Adrenal gland (tissue), 5 donors: ENCODE results near the gene SNN.

Source experiments
- CTCF ChIP-seq, 6 experiments: fragments of 450-650 bp in 4 of 6; fragments of 200-600 bp in 2 of 6; sonication (generic) in 1 of 6; IDR thresholded peaks; 1 replicate in 5 of 6; 2 replicates in 1 of 6; pipeline versions ENCODE4 v1.5.1 to v1.8.0; 2016 to 2021; ENCODE audit warnings: antibody characterized with exemption in 6 of 6, mild to moderate bottlenecking in 2 of 6, moderate library complexity in 1 of 6
- POLR2A ChIP-seq, 2 donors: fragments of 450-650 bp; IDR thresholded peaks; one replicate each; pipeline ENCODE4 v1.6.1; 2017; ENCODE audit warnings: antibody characterized with exemption in 2 of 2, mild to moderate bottlenecking in 2 of 2, moderate library complexity in 1 of 2
- donor health status: DM: no; HTN: no; CAD: no.

GRCh38 chr16:11719171-11719570 is 50.9 kb downstream of the SNN start:
- TF ChIP-seq CTCF (IDR thresholded peaks at IDR 0.05) (no peak), POLR2A (IDR thresholded peaks at IDR 0.05) (no peak)
